A549 (cell line): Measurements from ENCODE around the gene GULP1. TPM values are rescaled to one million over a fixed set of nuclear protein-coding genes. Genes with fewer than 3 reads are reported as not detected.
A peak's percentile ranks its signal among the peaks of the same experiment; 100 is the strongest.

Source experiments
- ATAC-seq, 2 experiments: fragments of 200-7000 bp in 1 of 2; fragments of >200 bp in 1 of 2; cut with Nextera tagmentation in 1 of 2; cut with Tn5 transposase in 1 of 2; 3 replicates each; pipeline versions ENCODE4 v1.8.0 to v1.9.1; 2018 to 2020; ENCODE audit warnings: mild to moderate bottlenecking in 1 of 2, moderate library complexity in 1 of 2
- CTCF ChIA-PET: fragments of 300-600 bp; sonication (Branson Sonifier 250); formaldehyde crosslinking; extraction: SDS; loops from one replicate; lab custom pipeline; 2021; ENCODE audit warnings: antibody characterized with exemption, inconsistent platforms; lab: Yijun Ruan, JAX
- POLR2A ChIA-PET: fragments of 350-600 bp; formaldehyde crosslinking; extraction: SDS; loops from one replicate; lab custom pipeline; 2021; ENCODE audit warnings: antibody characterized with exemption, inconsistent platforms; lab: Yijun Ruan, JAX
- DNase-seq, 2 experiments: peaks; one replicate each; pipeline versions ENCODE4 v3.0.0 to v3.0.0-alpha.2; 2011 to 2016; ENCODE audit warnings: low read depth in 1 of 2, low spot score in 1 of 2
- FAIRE-seq: peaks from 2 replicates; lab custom pipeline; 2011; peaks lifted over from hg19 to GRCh38; lab: Jason Lieb, UNC
- H3K27ac ChIP-seq, 2 experiments: fragments of >200 bp; sonication (Bioruptor Twin); formaldehyde crosslinking; 3 replicates each; pipeline ENCODE4 v1.5.1; 2016 to 2017
- H3K4me1 ChIP-seq: fragments of >200 bp; sonication (Bioruptor Twin); formaldehyde crosslinking; 3 replicates; pipeline ENCODE4 v1.6.1; 2016
- H3K4me2 ChIP-seq: fragments of >200 bp; sonication (Bioruptor Twin); formaldehyde crosslinking; 3 replicates; pipeline ENCODE4 v1.6.1; 2016
- H3K4me3 ChIP-seq: fragments of >200 bp; sonication (Bioruptor Twin); formaldehyde crosslinking; 3 replicates; pipeline ENCODE4 v1.5.1; 2016
- H3K9me3 ChIP-seq: fragments of >200 bp; sonication (Bioruptor Twin); formaldehyde crosslinking; 3 replicates; pipeline ENCODE4 v1.6.1; 2016
- BHLHE40 ChIP-seq: IDR thresholded peaks from 2 replicates; pipeline ENCODE4 v1.6.1; 2012; ENCODE audit warnings: low read depth, low read length, inconsistent platforms
- CBX2 ChIP-seq: fragments of 200-600 bp; sonication (generic); IDR thresholded peaks from 2 replicates; pipeline ENCODE4 v1.6.1; 2016; ENCODE audit warnings: low read depth, mild to moderate bottlenecking, borderline replicate concordance
- CBX8 ChIP-seq: fragments of 200-600 bp; sonication (generic); IDR thresholded peaks from 2 replicates; pipeline ENCODE4 v1.6.1; 2016
- CEBPB ChIP-seq, 2 experiments: fragments of >200 bp in 1 of 2; sonication (Bioruptor Twin) in 1 of 2; formaldehyde crosslinking in 1 of 2; IDR thresholded peaks; 2 replicates each; pipeline ENCODE4 v1.6.1; 2012 to 2016
- CHD2 ChIP-seq: fragments of 150-350 bp; IDR thresholded peaks from 2 replicates; pipeline ENCODE4 v1.6.1; 2014; ENCODE audit warnings: low read length; ENCODE audit not compliant: partially characterized antibody
- CHD4 ChIP-seq: fragments of 200-600 bp; sonication (generic); IDR thresholded peaks from 2 replicates; pipeline ENCODE4 v1.6.1; 2016; ENCODE audit warnings: antibody characterized with exemption, mild to moderate bottlenecking, borderline replicate concordance
- FOSL2 ChIP-seq, 2 experiments: fragments of 450-650 bp in 1 of 2; fragments of >200 bp in 1 of 2; sonication (Bioruptor Twin) in 1 of 2; formaldehyde crosslinking; IDR thresholded peaks; 2 replicates each; pipeline versions ENCODE4 v1.5.0 to v1.6.1; 2016 to 2020; ENCODE audit warnings: mild to moderate bottlenecking in 1 of 2, moderate library complexity in 1 of 2
- JUNB ChIP-seq: fragments of >200 bp; sonication (Bioruptor Twin); formaldehyde crosslinking; IDR thresholded peaks from 2 replicates; pipeline ENCODE4 v1.6.1; 2016
- KDM1A ChIP-seq: fragments of 200-600 bp; sonication (generic); IDR thresholded peaks from 2 replicates; pipeline ENCODE4 v1.6.1; 2016; ENCODE audit warnings: low read depth, mild to moderate bottlenecking
- NPAS2 ChIP-seq: fragments of 250-450 bp; sonication (Bioruptor Pico); IDR thresholded peaks from 2 replicates; pipeline ENCODE4 v1.8.0; 2022; ENCODE audit warnings: mild to moderate bottlenecking, moderate library complexity, borderline replicate concordance
- PBX3 ChIP-seq: IDR thresholded peaks from 2 replicates; pipeline ENCODE4 v1.6.1; 2012
- RAD21 ChIP-seq, 2 experiments: fragments of >200 bp in 1 of 2; sonication (Bioruptor Twin) in 1 of 2; formaldehyde crosslinking in 1 of 2; IDR thresholded peaks in 1 of 2; conservative IDR thresholded peaks in 1 of 2; 2 replicates in 1 of 2; 3 replicates in 1 of 2; pipeline ENCODE4 v1.6.1; 2012 to 2018; ENCODE audit warnings: inconsistent platforms in 1 of 2
- SMC3 ChIP-seq: fragments of >200 bp; sonication (Bioruptor Twin); formaldehyde crosslinking; IDR thresholded peaks from 3 replicates; pipeline ENCODE4 v1.6.1; 2018; ENCODE audit warnings: inconsistent platforms
- TP53 ChIP-seq: fragments of 250-450 bp; sonication (Bioruptor Pico); IDR thresholded peaks from 2 replicates; pipeline ENCODE4 v1.5.0; 2021; ENCODE audit warnings: mild to moderate bottlenecking, moderate library complexity
- ZFP36 ChIP-seq: fragments of 450-650 bp; IDR thresholded peaks from 2 replicates; pipeline ENCODE4 v1.6.1; 2014; ENCODE audit warnings: borderline replicate concordance; ENCODE audit not compliant: partially characterized antibody
- ZSCAN20 ChIP-seq: fragments of 250-450 bp; sonication (Bioruptor Pico); IDR thresholded peaks from 2 replicates; pipeline ENCODE4 v1.8.0; 2022; ENCODE audit warnings: mild to moderate bottlenecking, moderate library complexity
- WGBS: methylation state at CpG from one replicate; pipeline ENCODE4 v1.1.6; 2017; ENCODE audit errors: missing lambda C conversion rate; 5-methylcytosine and 5-hydroxymethylcytosine counted together
- polyA plus RNA-seq, 4 experiments: library from polyadenylated mRNA; depleted of rRNA in 3 of 4; stranded (reverse); fragments of >200 nt; fragmentation: RNase III in 1 of 4; extraction: RNeasy Plus Mini Kit Qiagen cat#74134 plus additional on column Dnase treatment in 1 of 4; gene quantifications; 2 replicates in 3 of 4; 3 replicates in 1 of 4; pipeline ENCODE4 v1.2.3, GENCODE V29; 2011 to 2017
- TF ChIP-seq, protein P1 (sequence below): fragments of >200 bp; sonication (Bioruptor Twin); formaldehyde crosslinking; IDR thresholded peaks from 3 replicates; pipeline ENCODE4 v1.6.1; 2016

GULP1 gene
- polyA plus RNA-seq, 2 of the 4 experiments (the other 2 are of a cell fraction), result 30.7 to 89.2 TPM

- H3K9me3 ChIP-seq, result no peaks in the 10 kb centered on the region
- ChIA-PET CTCF (no interaction called here), POLR2A (no interaction called here)
- H3K4me2 ChIP-seq, result no peak overlapping the region
- H3K4me3 ChIP-seq, result no peak overlapping the region
- no peak overlapping the region for H3K27ac ChIP-seq
- DNase-seq, result no peak
- peak in 1 of 2 experiments; percentile 30; a peak in 2 of 6 replicates for ATAC-seq
- TF ChIP-seq CBX2, result no peak
- TF ChIP-seq CHD4, result no peak
- no peak for TF ChIP-seq ZFP36
- no peak for TF ChIP-seq ZSCAN20 (CRISPR knock-in tag)
- TF ChIP-seq KDM1A, result no peak
- TF ChIP-seq PBX3, result no peak
- TF ChIP-seq SMC3, result no peak
- FAIRE-seq, result no peak
- no peaks in the 10 kb centered on the region for H3K4me1 ChIP-seq
- WGBS, result 88% methylated on average over 2 of the region's 4 CpGs
Measured at GRCh38 chr2:188561473-188561979, 269.9 kb downstream of the GULP1 start.

GRCh38 chr2:188569431-188570165 is 277.9 kb downstream of the GULP1 start:
- Histone ChIP-seq H3K4me2 (no peak overlapping the region), H3K4me1 (peaks cover 14% of the 10 kb centered on the region; the same call in 2 of the 3 replicates), H3K27ac (no peak overlapping the region), H3K9me3 (no peaks in the 10 kb centered on the region), H3K4me3 (no peak overlapping the region)
- no peak for TF ChIP-seq CBX2
- TF ChIP-seq FOSL2 (IDR thresholded peaks at IDR 0.05), result no peak
- TF ChIP-seq FOSL2 (CRISPR knock-in tag; IDR thresholded peaks at IDR 0.05), result no peak
- no peak for TF ChIP-seq CBX8
- no peak for TF ChIP-seq RAD21 (conservative IDR thresholded peaks at IDR 0.05 in 1 of 2, IDR thresholded peaks at IDR 0.05 in 1 of 2)
- ChIA-PET POLR2A (no interaction called here), CTCF (no interaction called here)
- ATAC-seq (no peak), DNase-seq (no peak), FAIRE-seq (no peak)
- 97% methylated on average over 4 of the region's 4 CpGs for WGBS

DNA sequence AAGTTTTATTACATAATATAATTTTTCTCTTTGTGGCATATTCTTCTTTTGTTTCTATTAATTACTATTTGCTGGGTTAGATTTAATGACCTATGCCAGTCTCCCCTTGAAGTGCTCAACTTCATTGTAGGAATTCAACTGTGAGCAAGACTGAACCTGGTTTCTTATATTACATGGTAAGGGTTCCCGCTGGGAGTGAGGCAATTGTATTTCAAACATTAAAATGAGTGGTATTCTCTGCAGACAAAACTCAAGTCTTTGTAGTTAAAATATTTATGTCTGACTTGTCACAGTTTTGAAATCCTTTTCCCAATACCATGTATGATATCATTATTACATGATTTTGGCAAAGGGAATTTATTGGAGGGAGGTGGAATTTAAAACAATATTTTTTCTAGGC is 278.7 kb downstream of the GULP1 start:
- no peak for ATAC-seq
- CTCF ChIA-PET, result no interaction called here

DNA sequence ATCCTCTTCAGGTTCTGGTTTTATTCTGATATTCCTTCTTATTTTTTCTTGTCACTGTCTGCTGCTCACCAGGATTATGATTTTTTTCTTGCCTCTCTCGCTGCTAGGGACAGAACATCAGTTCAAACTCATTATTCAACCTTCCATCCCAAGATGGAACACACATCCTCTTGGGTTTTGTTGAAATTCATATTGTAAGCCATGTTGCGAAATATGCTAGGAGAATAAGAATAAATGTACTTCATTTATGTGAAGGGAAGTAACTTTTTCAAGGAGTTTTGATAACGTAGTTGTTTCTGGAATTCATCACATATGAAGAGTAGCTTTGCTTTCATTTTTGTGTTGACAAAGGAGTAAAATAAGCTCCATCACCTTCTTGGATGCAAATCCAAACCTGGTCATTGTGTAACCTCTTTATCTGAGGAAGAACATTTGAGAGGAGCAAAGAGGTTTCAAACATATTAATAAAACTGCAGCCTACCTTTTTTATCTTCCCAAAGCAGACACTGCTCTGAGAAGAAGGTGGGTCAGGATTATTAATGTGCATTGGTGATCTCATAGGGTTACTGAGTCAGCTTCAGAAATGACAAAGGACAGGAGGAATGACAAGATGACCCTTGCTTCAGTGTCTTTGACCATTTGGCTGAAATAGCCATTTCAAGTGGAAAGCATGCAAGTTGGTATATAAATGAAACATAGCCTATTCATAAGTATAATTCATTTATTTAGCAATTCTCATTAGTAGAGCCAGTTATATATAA is 280.0 kb downstream of the GULP1 start:
- POLR2A ChIA-PET, result no interaction called here
- FAIRE-seq (no peak), DNase-seq (no peak), ATAC-seq (no peak)
- TF ChIP-seq CEBPB (IDR thresholded peaks at IDR 0.05), result peak; percentile 55 to 69; a peak in 3 of 4 replicates
- TF ChIP-seq CBX2, result no peak
- no peak for TF ChIP-seq CHD2
- TF ChIP-seq, protein P1, sequence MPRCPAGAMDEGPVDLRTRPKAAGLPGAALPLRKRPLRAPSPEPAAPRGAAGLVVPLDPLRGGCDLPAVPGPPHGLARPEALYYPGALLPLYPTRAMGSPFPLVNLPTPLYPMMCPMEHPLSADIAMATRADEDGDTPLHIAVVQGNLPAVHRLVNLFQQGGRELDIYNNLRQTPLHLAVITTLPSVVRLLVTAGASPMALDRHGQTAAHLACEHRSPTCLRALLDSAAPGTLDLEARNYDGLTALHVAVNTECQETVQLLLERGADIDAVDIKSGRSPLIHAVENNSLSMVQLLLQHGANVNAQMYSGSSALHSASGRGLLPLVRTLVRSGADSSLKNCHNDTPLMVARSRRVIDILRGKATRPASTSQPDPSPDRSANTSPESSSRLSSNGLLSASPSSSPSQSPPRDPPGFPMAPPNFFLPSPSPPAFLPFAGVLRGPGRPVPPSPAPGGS, result no peak
- TF ChIP-seq JUNB, result no peak
- no peak for TF ChIP-seq NPAS2 (CRISPR knock-in tag)
- TF ChIP-seq RAD21 (conservative IDR thresholded peaks at IDR 0.05 in 1 of 2, IDR thresholded peaks at IDR 0.05 in 1 of 2), result no peak
- no peak for TF ChIP-seq BHLHE40
- Histone ChIP-seq H3K9me3 (no peaks in the 10 kb centered on the region), H3K27ac (no peak overlapping the region; a peak in 1 of 6 replicates), H3K4me3 (no peak overlapping the region), H3K4me2 (no peak overlapping the region), H3K4me1 (peaks cover 14% of the 10 kb centered on the region; the same call in 2 of the 3 replicates)
- CTCF ChIA-PET, result interaction anchor here (1.6 kb wide), 1 partner anchor 47 kb away, joined by 5 read pairs; no protein-coding TSS in a partner anchor
- WGBS, result 85% methylated on average over 3 of the region's 3 CpGs

More for the DNA sequence above, 278.7 kb downstream of the GULP1 start:
- no peak overlapping the region for H3K27ac ChIP-seq
- TF ChIP-seq TP53 (CRISPR knock-in tag) (no peak), SMC3 (no peak)
- no peak overlapping the region for H3K4me2 ChIP-seq
- H3K4me1 ChIP-seq, result peaks cover 14% of the 10 kb centered on the region; the same call in 2 of the 3 replicates
- FAIRE-seq (no peak), DNase-seq (no peak)
- 92% methylated on average over 1 of the region's 1 CpG for WGBS
- no peaks in the 10 kb centered on the region for H3K9me3 ChIP-seq
- no peak overlapping the region for H3K4me3 ChIP-seq
- POLR2A ChIA-PET, result no interaction called here
